Fibroblast of lung (primary cell): Measurements from ENCODE around the gene RASSF5. TPM values are rescaled to one million over a fixed set of nuclear protein-coding genes. Genes with fewer than 3 reads are reported as not detected.

Experiments
- DNase-seq, 2 donors: peaks; one replicate each; pipeline versions ENCODE4 v3.0.0 to v3.0.0-alpha.2; 2010; ENCODE audit warnings: low read depth in 2 of 2
- H2AFZ ChIP-seq: 2 replicates; pipeline ENCODE4 v1.5.1; 2012; ENCODE audit warnings: low read length, control low read depth, inconsistent platforms
- H3K27ac ChIP-seq: 2 replicates; pipeline ENCODE4 v1.5.1; 2011; ENCODE audit warnings: low read length, control low read depth; ENCODE audit not compliant: insufficient read depth
- H3K27me3 ChIP-seq: 2 replicates; pipeline ENCODE4 v1.5.1; 2011; ENCODE audit warnings: mild to moderate bottlenecking, low read length; ENCODE audit not compliant: control insufficient read depth, insufficient read depth
- H3K36me3 ChIP-seq: 2 replicates; pipeline ENCODE4 v1.5.1; 2011; ENCODE audit warnings: low read length; ENCODE audit not compliant: control insufficient read depth, insufficient read depth
- H3K4me1 ChIP-seq: 2 replicates; pipeline ENCODE4 v1.5.1; 2011; ENCODE audit warnings: low read length; ENCODE audit not compliant: control insufficient read depth, insufficient read depth; ENCODE audit errors: extremely low read depth
- H3K4me2 ChIP-seq: 2 replicates; pipeline ENCODE4 v1.5.1; 2011; ENCODE audit warnings: low read length, control low read depth; ENCODE audit not compliant: insufficient read depth; ENCODE audit errors: extremely low read depth
- H3K4me3 ChIP-seq, 4 experiments: fragments of 200-600 bp in 1 of 4; sonication (generic) in 1 of 4; replicated peaks in 1 of 4; 2 replicates each; pipeline ENCODE4 v1.5.1; 2011 to 2016; ENCODE audit warnings: low read length in 4 of 4, low read depth in 3 of 4, mild to moderate bottlenecking in 3 of 4, control low read depth in 2 of 4, inconsistent platforms in 1 of 4, mixed read lengths in 1 of 4; ENCODE audit not compliant: insufficient read depth in 1 of 4; ENCODE audit errors: control extremely low read depth in 1 of 4
- H3K79me2 ChIP-seq: 2 replicates; pipeline ENCODE4 v1.5.1; 2012; ENCODE audit warnings: mild to moderate bottlenecking, low read length, inconsistent platforms; ENCODE audit not compliant: control insufficient read depth, insufficient read depth
- H3K9ac ChIP-seq: 2 replicates; pipeline ENCODE4 v1.5.1; 2011; ENCODE audit warnings: mild to moderate bottlenecking, low read length, control low read depth; ENCODE audit not compliant: insufficient read depth
- H3K9me3 ChIP-seq: 2 replicates; pipeline ENCODE4 v1.5.1; 2012; ENCODE audit warnings: low read depth, low read length; ENCODE audit not compliant: control insufficient read depth, insufficient read depth
- H4K20me1 ChIP-seq: 2 replicates; pipeline ENCODE4 v1.5.1; 2011; ENCODE audit warnings: low read length; ENCODE audit not compliant: control insufficient read depth, insufficient read depth; ENCODE audit errors: extremely low read depth
- CTCF ChIP-seq, 2 donors: IDR thresholded peaks in 1 of 2; conservative IDR thresholded peaks in 1 of 2; 1 replicate in 1 of 2; 2 replicates in 1 of 2; pipeline ENCODE4 v1.5.1; 2011 to 2012; ENCODE audit warnings: low read length in 2 of 2, control low read depth in 1 of 2, inconsistent platforms in 1 of 2, low read depth in 1 of 2, mild to moderate bottlenecking in 1 of 2
- EZH2 ChIP-seq: IDR thresholded peaks from 2 replicates; pipeline ENCODE4 v1.5.1; 2012; ENCODE audit warnings: low read length, control low read depth, mild to moderate bottlenecking; ENCODE audit errors: missing control alignments
- polyA plus RNA-seq, 2 donors: library from polyadenylated mRNA; depleted of rRNA in 1 of 2; stranded (reverse) in 1 of 2; unstranded in 1 of 2; fragments of >200 nt; gene quantifications; 2 replicates each; pipeline ENCODE4 v1.2.1, GENCODE V29; 2011 to 2012; ENCODE audit warnings: missing spikeins in 1 of 2
- total RNA-seq: library from RNA; depleted of rRNA; stranded (reverse); fragments of >200 nt; gene quantifications from 2 replicates; pipeline ENCODE4 v1.2.1, GENCODE V29; 2014

Gene RASSF5
- total and polyA plus RNA-seq, 2 donors (not counting 1 experiment from before 2014, with no cell fraction given), result 1.3 to 3.0 TPM

- Histone ChIP-seq H2AFZ (no peak overlapping the region), H3K4me1 (no peaks in the 10 kb centered on the region), H3K79me2 (no peaks in the 10 kb centered on the region), H3K36me3 (no peaks in the 10 kb centered on the region), H3K4me3 (no peak overlapping the region), H3K27ac (no peak overlapping the region), H3K9me3 (no peaks in the 10 kb centered on the region), H3K4me2 (no peak overlapping the region), H3K27me3 (peaks cover 2% of the 10 kb centered on the region), H3K9ac (no peak overlapping the region), H4K20me1 (no peaks in the 10 kb centered on the region)
- DNase-seq, result no peak
- no peak for TF ChIP-seq CTCF (conservative IDR thresholded peaks at IDR 0.05 in 1 of 2, IDR thresholded peaks at IDR 0.05 in 1 of 2; ENCODE audit: low read depth in 1 of 2, low read length in 2 of 2)
- TF ChIP-seq EZH2, result no peak
These were observed 32.9 kb downstream of the RASSF5 start for GRCh38 chr1:206540044-206540780.

- Histone ChIP-seq H4K20me1 (no peaks in the 10 kb centered on the region), H3K4me2 (no peak overlapping the region), H3K79me2 (no peaks in the 10 kb centered on the region), H3K9me3 (no peaks in the 10 kb centered on the region), H3K4me3 (no peak overlapping the region), H3K4me1 (no peaks in the 10 kb centered on the region), H3K9ac (no peak overlapping the region), H2AFZ (no peak overlapping the region), H3K27me3 (no peaks in the 10 kb centered on the region), H3K27ac (no peak overlapping the region), H3K36me3 (no peaks in the 10 kb centered on the region)
- TF ChIP-seq EZH2 (no peak), CTCF (conservative IDR thresholded peaks at IDR 0.05 in 1 of 2, IDR thresholded peaks at IDR 0.05 in 1 of 2; ENCODE audit: low read depth in 1 of 2, low read length in 2 of 2) (no peak)
- DNase-seq, result no peak
These were observed 34.0 kb downstream of the RASSF5 start for GRCh38 chr1:206541236-206541833.

GRCh38 chr1:206544562-206545257 is 37.4 kb downstream of the RASSF5 start:
- H3K4me2 ChIP-seq, result no peak overlapping the region
- no peak overlapping the region for H3K9ac ChIP-seq
- TF ChIP-seq EZH2 (no peak), CTCF (conservative IDR thresholded peaks at IDR 0.05 in 1 of 2, IDR thresholded peaks at IDR 0.05 in 1 of 2; ENCODE audit: low read depth in 1 of 2, low read length in 2 of 2) (peak; percentile 87 to 90)
- no peaks in the 10 kb centered on the region for H4K20me1 ChIP-seq
- H3K36me3 ChIP-seq, result no peaks in the 10 kb centered on the region
- H3K4me1 ChIP-seq, result no peaks in the 10 kb centered on the region
- H3K4me3 ChIP-seq, result no peak overlapping the region
- H3K79me2 ChIP-seq, result no peaks in the 10 kb centered on the region
- no peak overlapping the region for H2AFZ ChIP-seq
- H3K27me3 ChIP-seq, result no peaks in the 10 kb centered on the region
- H3K9me3 ChIP-seq, result no peaks in the 10 kb centered on the region
- no peak overlapping the region for H3K27ac ChIP-seq
- DNase-seq, result peak; percentile 27 to 42
